GM21526 (cell line): ENCODE data around the gene LARP1B.
"Not testable (repeated sequence)": the region's sequence is repeated elsewhere in the genome, so short reads cannot be mapped to it uniquely, and the experiment has no call there.

Experiments used
- ATAC-seq: cut with Tn5 transposase; IDR thresholded peaks from one replicate; pipeline ENCODE4 v1.9.1; 2021; ENCODE audit warnings: moderate library complexity; ENCODE audit not compliant: unreplicated experiment, low FRiP score

LARP1B gene

GRCh38 chr4:128220286-128221235 is 159.4 kb downstream of the LARP1B start:
- ATAC-seq = peak; percentile 82

GRCh38 chr4:128221586-128221985 is 160.5 kb downstream of the LARP1B start:
- ATAC-seq = no peak

GRCh38 chr4:128225148-128225547 is 164.0 kb downstream of the LARP1B start:
- ATAC-seq = no peak

GRCh38 chr4:128227991-128228571 is 167.0 kb downstream of the LARP1B start:
- no peak for ATAC-seq

GRCh38 chr4:128228845-128229795 is 168.0 kb downstream of the LARP1B start:
- ATAC-seq = no peak

GRCh38 chr4:128232719-128233118 is 171.6 kb downstream of the LARP1B start:
- no peak for ATAC-seq

GRCh38 chr4:128234836-128235235 is 173.7 kb downstream of the LARP1B start:
- ATAC-seq = no peak

GRCh38 chr4:128241019-128241418 is 179.9 kb downstream of the LARP1B start:
- no peak for ATAC-seq

GRCh38 chr4:128241425-128241913 is 180.4 kb downstream of the LARP1B start:
- ATAC-seq = no peak

- ATAC-seq = no peak
Measured at GRCh38 chr4:128241981-128242380, 180.9 kb downstream of the LARP1B start.

GRCh38 chr4:128242601-128243000 is 181.5 kb downstream of the LARP1B start:
- ATAC-seq = no peak

GRCh38 chr4:128244379-128244778 is 183.3 kb downstream of the LARP1B start:
- no peak for ATAC-seq

- not testable (repeated sequence) for ATAC-seq
Measured at GRCh38 chr4:128245391-128245790, 184.3 kb downstream of the LARP1B start.

- no peak for ATAC-seq
Measured at GRCh38 chr4:128247906-128248305, 186.8 kb downstream of the LARP1B start.

- no peak for ATAC-seq
Measured at GRCh38 chr4:128249787-128250668, 188.9 kb downstream of the LARP1B start.

- ATAC-seq = no peak
Measured at GRCh38 chr4:128255906-128256305, 194.8 kb downstream of the LARP1B start.

GRCh38 chr4:128256539-128256938 is 195.4 kb downstream of the LARP1B start:
- no peak for ATAC-seq

GRCh38 chr4:128258166-128258565 is 197.1 kb downstream of the LARP1B start:
- not testable (repeated sequence) for ATAC-seq

- not testable (repeated sequence) for ATAC-seq
Measured at GRCh38 chr4:128259889-128260288, 198.8 kb downstream of the LARP1B start.
